HG02870 (cell line): ENCODE data around the gene DNM2.
"Not testable (repeated sequence)": the region's sequence is repeated elsewhere in the genome, so short reads cannot be mapped to it uniquely, and the experiment has no call there.

Source experiments
- ATAC-seq: cut with Tn5 transposase; IDR thresholded peaks from one replicate; pipeline ENCODE4 v1.9.1; 2021; ENCODE audit warnings: mild to moderate bottlenecking, moderate library complexity; ENCODE audit not compliant: unreplicated experiment

The DNM2 gene

GRCh38 chr19:10724573-10725071 lies 6.7 kb downstream of the DNM2 start:
- no peak for ATAC-seq

GRCh38 chr19:10725415-10725814 lies 7.5 kb downstream of the DNM2 start:
- no peak for ATAC-seq

GRCh38 chr19:10726268-10726667 lies 8.4 kb downstream of the DNM2 start:
- no peak for ATAC-seq

- ATAC-seq: no peak
Measured at GRCh38 chr19:10727685-10728201, 9.9 kb downstream of the DNM2 start.

- no peak for ATAC-seq
Measured at GRCh38 chr19:10729411-10729810, 11.5 kb downstream of the DNM2 start.

GRCh38 chr19:10730932-10731331 lies 13.1 kb downstream of the DNM2 start:
- ATAC-seq: no peak

- ATAC-seq: no peak
Measured at GRCh38 chr19:10735741-10736140, 17.9 kb downstream of the DNM2 start.

- no peak for ATAC-seq
Measured at GRCh38 chr19:10736189-10736588, 18.3 kb downstream of the DNM2 start.

- ATAC-seq: no peak
Measured at GRCh38 chr19:10736916-10737551, 19.2 kb downstream of the DNM2 start.

- ATAC-seq: no peak
Measured at GRCh38 chr19:10737722-10738121, 19.8 kb downstream of the DNM2 start.

- ATAC-seq: no peak
Measured at GRCh38 chr19:10740798-10741197, 22.9 kb downstream of the DNM2 start.

- no peak for ATAC-seq
Measured at GRCh38 chr19:10742476-10742875, 24.6 kb downstream of the DNM2 start.

- no peak for ATAC-seq
Measured at GRCh38 chr19:10744253-10744798, 26.4 kb downstream of the DNM2 start.

- no peak for ATAC-seq
Measured at GRCh38 chr19:10744801-10745293, 27.0 kb downstream of the DNM2 start.

- ATAC-seq: not testable (repeated sequence)
Measured at GRCh38 chr19:10746437-10746836, 28.6 kb downstream of the DNM2 start.

- ATAC-seq: no peak
Measured at GRCh38 chr19:10747271-10747670, 29.4 kb downstream of the DNM2 start.

- ATAC-seq: no peak
Measured at GRCh38 chr19:10747674-10748073, 29.8 kb downstream of the DNM2 start.

GRCh38 chr19:10748195-10748926 lies 30.5 kb downstream of the DNM2 start:
- no peak for ATAC-seq

- ATAC-seq: no peak
Measured at GRCh38 chr19:10748927-10749434, 31.1 kb downstream of the DNM2 start.

GRCh38 chr19:10749435-10750384 lies 31.8 kb downstream of the DNM2 start:
- ATAC-seq: no peak
